Mucosa of stomach (tissue), 1 donor: ENCODE measurements around the gene SLFNL1.

Experiments
- H3K27me3 ChIP-seq: one replicate; pipeline ENCODE4 v1.7.0; 2013; ENCODE audit warnings: mild to moderate bottlenecking, low read length; ENCODE audit not compliant: control insufficient read depth, insufficient read depth
- H3K36me3 ChIP-seq: one replicate; pipeline ENCODE4 v1.7.0; 2013; ENCODE audit warnings: low read length; ENCODE audit not compliant: control insufficient read depth, insufficient read depth
- H3K4me1 ChIP-seq: one replicate; pipeline ENCODE4 v1.7.0; 2013; ENCODE audit warnings: mild to moderate bottlenecking, low read length; ENCODE audit not compliant: control insufficient read depth, insufficient read depth
- H3K4me3 ChIP-seq: one replicate; pipeline ENCODE4 v1.7.0; 2013; ENCODE audit warnings: low read length
- H3K9ac ChIP-seq: one replicate; pipeline ENCODE4 v1.7.0; 2013; ENCODE audit warnings: mild to moderate bottlenecking, low read length, moderate library complexity
- H3K9me3 ChIP-seq: one replicate; pipeline ENCODE4 v1.7.0; 2013; ENCODE audit warnings: mild to moderate bottlenecking, low read length, moderate library complexity; ENCODE audit not compliant: control insufficient read depth
- donor health status: Pancreatic carcinoma.

SLFNL1 gene

GRCh38 chr1:40971966-40972365 lies 49.6 kb downstream of the SLFNL1 start:
- H3K4me3 ChIP-seq: no peak overlapping the region
- no peaks in the 10 kb centered on the region for H3K9me3 ChIP-seq
- no peaks in the 10 kb centered on the region for H3K36me3 ChIP-seq
- H3K9ac ChIP-seq: no peak overlapping the region
- no peaks in the 10 kb centered on the region for H3K4me1 ChIP-seq
- H3K27me3 ChIP-seq: no peaks in the 10 kb centered on the region

GRCh38 chr1:40969445-40969844 lies 52.1 kb downstream of the SLFNL1 start:
- H3K9ac ChIP-seq: no peak overlapping the region
- H3K4me3 ChIP-seq: no peak overlapping the region
- no peaks in the 10 kb centered on the region for H3K27me3 ChIP-seq
- no peaks in the 10 kb centered on the region for H3K36me3 ChIP-seq
- no peaks in the 10 kb centered on the region for H3K4me1 ChIP-seq
- H3K9me3 ChIP-seq: no peaks in the 10 kb centered on the region

GRCh38 chr1:40966417-40966816 lies 55.1 kb downstream of the SLFNL1 start:
- Histone ChIP-seq H3K4me1 (no peaks in the 10 kb centered on the region), H3K27me3 (no peaks in the 10 kb centered on the region), H3K4me3 (no peak overlapping the region), H3K9me3 (no peaks in the 10 kb centered on the region), H3K36me3 (no peaks in the 10 kb centered on the region), H3K9ac (no peak overlapping the region)
